Kidney epithelial cell (primary cell): ENCODE results near the gene SULT1C3. TPM values are rescaled to one million over a fixed set of nuclear protein-coding genes. Genes with fewer than 3 reads are reported as not detected.
"Not testable (repeated sequence)": the region's sequence is repeated elsewhere in the genome, so short reads cannot be mapped to it uniquely, and the experiment has no call there.

ENCODE experiments used
- DNase-seq: peaks from one replicate; pipeline ENCODE4 v3.0.0-alpha.2; 2010; ENCODE audit warnings: low read depth
- H3K27me3 ChIP-seq: 2 replicates; pipeline ENCODE4 v1.6.0; 2011; ENCODE audit warnings: low read length; ENCODE audit not compliant: control insufficient read depth, insufficient read depth
- H3K36me3 ChIP-seq: 2 replicates; pipeline ENCODE4 v1.5.1; 2011; ENCODE audit warnings: low read length; ENCODE audit not compliant: control insufficient read depth, insufficient read depth
- H3K4me3 ChIP-seq: 2 replicates; pipeline ENCODE4 v1.5.1; 2011; ENCODE audit warnings: low read depth, mild to moderate bottlenecking, control low read depth, low read length
- total RNA-seq: library from RNA; depleted of rRNA; stranded (reverse); fragments of >200 nt; gene quantifications from 2 replicates; pipeline ENCODE4 v1.2.3, GENCODE V29; 2015
- TF ChIP-seq, protein P1 (sequence below): IDR thresholded peaks from 2 replicates; pipeline ENCODE4 v1.5.1; 2011; ENCODE audit warnings: mild to moderate bottlenecking, moderate library complexity, low read length, control low read depth, inconsistent platforms; ENCODE audit not compliant: insufficient read depth, poor library complexity, severe bottlenecking

SULT1C3 gene
- total RNA-seq, 1 donor from 2014 or later: not detected

DNA sequence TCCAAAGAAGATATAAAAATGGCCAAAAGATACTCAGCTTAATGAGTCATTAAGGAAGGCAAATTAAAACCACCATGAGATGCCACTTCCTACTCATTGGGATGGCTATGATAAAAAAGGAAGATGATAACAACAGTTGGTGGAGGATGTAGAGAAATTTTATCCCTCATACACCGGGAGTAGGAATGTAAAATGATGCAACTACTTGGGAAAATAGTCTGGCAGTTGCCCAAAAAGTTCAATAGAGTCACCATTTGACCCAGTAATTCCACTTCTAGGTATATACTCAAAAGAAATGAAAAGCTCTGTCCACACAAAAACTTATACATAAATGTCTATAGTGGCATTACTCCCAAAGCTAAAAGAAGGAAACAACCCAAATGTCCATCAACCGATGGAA is 38.9 kb downstream of the SULT1C3 start:
- H3K36me3 ChIP-seq: no peaks in the 10 kb centered on the region
- no peak overlapping the region for H3K4me3 ChIP-seq
- TF ChIP-seq, protein P1, sequence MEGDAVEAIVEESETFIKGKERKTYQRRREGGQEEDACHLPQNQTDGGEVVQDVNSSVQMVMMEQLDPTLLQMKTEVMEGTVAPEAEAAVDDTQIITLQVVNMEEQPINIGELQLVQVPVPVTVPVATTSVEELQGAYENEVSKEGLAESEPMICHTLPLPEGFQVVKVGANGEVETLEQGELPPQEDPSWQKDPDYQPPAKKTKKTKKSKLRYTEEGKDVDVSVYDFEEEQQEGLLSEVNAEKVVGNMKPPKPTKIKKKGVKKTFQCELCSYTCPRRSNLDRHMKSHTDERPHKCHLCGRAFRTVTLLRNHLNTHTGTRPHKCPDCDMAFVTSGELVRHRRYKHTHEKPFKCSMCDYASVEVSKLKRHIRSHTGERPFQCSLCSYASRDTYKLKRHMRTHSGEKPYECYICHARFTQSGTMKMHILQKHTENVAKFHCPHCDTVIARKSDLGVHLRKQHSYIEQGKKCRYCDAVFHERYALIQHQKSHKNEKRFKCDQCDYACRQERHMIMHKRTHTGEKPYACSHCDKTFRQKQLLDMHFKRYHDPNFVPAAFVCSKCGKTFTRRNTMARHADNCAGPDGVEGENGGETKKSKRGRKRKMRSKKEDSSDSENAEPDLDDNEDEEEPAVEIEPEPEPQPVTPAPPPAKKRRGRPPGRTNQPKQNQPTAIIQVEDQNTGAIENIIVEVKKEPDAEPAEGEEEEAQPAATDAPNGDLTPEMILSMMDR: no peak
- DNase-seq: no peak
- H3K27me3 ChIP-seq: no peaks in the 10 kb centered on the region

DNA sequence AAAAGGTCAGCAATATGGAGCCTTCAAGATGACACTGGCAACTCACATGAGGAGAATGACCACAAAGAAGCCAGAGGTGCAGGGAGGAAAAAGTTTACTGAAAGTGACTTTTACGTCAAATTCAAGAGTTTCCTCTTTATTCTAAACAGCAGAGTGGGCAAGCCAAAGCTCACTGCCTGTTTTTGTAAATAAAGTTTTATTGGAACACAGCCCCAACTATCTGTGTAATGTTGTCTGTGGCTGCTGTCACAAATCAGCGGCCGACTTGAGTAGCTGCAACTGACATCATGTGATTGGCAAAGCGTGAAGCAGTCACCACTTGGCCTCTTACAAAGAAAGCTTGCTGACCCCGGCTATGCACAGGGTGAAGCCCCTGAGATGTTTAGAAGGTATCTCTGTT is 39.7 kb downstream of the SULT1C3 start:
- H3K4me3 ChIP-seq: no peak overlapping the region
- no peak for DNase-seq
- H3K27me3 ChIP-seq: no peaks in the 10 kb centered on the region
- H3K36me3 ChIP-seq: no peaks in the 10 kb centered on the region
- TF ChIP-seq, protein P1: no peak

DNA sequence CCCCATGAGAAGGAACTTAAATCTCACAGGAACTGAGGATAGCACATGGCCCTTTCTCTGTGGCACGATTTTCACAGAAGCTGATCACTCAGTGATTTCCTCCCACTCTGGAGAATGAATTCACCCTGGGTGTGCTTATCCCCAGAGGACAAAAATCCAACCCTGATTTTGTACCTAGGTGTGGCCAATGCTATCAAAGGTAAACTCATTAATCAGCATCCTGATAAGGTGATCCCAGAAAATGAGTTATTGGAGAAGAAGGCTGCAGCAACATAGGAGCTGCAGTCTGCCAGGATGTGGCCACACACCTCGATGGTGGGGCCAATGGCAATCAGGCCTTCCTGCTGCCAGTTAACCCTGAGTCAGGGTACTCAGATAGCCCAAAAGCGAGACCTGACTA is 40.7 kb downstream of the SULT1C3 start:
- Histone ChIP-seq H3K4me3 (no peak overlapping the region), H3K27me3 (no peaks in the 10 kb centered on the region), H3K36me3 (no peaks in the 10 kb centered on the region)
- TF ChIP-seq, protein P1: no peak
- DNase-seq: no peak

DNA sequence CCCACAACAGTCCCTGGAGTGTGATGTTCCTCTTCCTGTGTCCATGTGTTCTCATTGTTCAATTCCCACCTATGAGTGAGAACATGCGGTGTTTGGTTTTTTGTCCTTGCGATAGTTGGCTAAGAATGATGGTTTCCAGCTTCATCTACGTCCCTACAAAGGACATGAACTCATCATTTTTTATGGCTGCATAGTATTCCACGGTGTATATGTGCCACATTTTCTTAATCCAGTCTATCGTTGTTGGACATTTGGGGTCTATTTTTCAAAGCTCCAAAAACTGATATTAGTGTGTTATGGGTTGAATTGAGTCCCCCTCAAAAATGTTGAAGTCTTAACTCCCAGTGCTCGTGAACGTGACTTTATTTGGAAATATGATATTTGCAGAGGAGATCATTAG is 44.8 kb downstream of the SULT1C3 start:
- not testable (repeated sequence) for DNase-seq, H3K4me3 ChIP-seq, H3K36me3 ChIP-seq, H3K27me3 ChIP-seq

DNA sequence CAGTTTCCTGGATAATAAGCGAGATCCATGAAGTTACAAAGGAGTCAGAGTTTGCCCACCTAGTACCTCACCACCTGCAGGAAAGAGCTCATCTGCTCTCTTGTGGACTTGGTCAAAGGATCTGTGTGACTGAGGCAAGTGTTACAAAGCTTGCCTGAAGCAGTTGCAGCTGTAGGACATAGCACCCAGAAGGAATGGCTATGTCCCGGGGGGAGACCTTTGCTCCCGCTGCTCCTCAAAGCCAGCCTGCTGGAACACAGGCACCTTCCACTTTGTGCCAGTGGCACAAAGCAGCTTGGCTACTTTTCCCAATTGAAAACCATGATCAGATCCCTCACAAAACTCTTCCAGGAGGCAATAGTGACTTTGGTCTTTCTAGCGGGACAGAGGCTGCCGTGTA is 45.8 kb downstream of the SULT1C3 start:
- Histone ChIP-seq H3K36me3 (no peaks in the 10 kb centered on the region), H3K27me3 (no peaks in the 10 kb centered on the region), H3K4me3 (no peak overlapping the region)
- DNase-seq: no peak
- TF ChIP-seq, protein P1: no peak

DNA sequence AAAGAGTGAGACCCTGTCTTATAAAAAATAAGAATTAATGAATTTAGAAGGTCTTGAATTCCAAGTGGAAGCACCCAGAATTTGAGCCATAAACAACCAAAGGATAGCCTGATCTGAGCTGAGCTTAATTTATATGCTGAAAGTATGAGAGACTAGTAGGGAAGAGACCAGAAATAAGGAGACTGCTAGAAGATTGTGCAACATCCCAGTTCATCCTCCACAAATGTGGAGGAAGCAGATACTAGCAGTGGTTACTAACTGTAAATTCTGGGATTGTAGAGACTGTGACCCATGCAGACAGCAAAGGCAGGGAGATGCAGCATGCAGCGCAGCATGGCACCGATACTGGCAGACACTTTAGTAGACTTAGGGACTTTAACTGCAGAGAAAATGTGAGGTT is 47.4 kb downstream of the SULT1C3 start:
- DNase-seq: no peak
- TF ChIP-seq, protein P1: no peak

More for the DNA sequence above, 47.4 kb downstream of the SULT1C3 start:
- Histone ChIP-seq H3K36me3 (no peaks in the 10 kb centered on the region), H3K4me3 (no peak overlapping the region), H3K27me3 (no peaks in the 10 kb centered on the region)
